HEK293 (cell line): ENCODE results near the gene NAGLU.

Experiments used
- ATF2 ChIP-seq: fragments of 450-650 bp; formaldehyde crosslinking; IDR thresholded peaks from 2 replicates; pipeline ENCODE4 v1.5.1; 2016; ENCODE audit warnings: missing biosample characterization, missing genetic modification characterization, low read depth
- KLF17 ChIP-seq: fragments of 450-650 bp; formaldehyde crosslinking; IDR thresholded peaks from 2 replicates; pipeline ENCODE4 v1.5.1; 2016; ENCODE audit warnings: missing biosample characterization, missing genetic modification characterization
- SP2 ChIP-seq: fragments of 450-650 bp; formaldehyde crosslinking; IDR thresholded peaks from 2 replicates; pipeline ENCODE4 v1.5.1; 2016; ENCODE audit warnings: missing biosample characterization, missing genetic modification characterization
- YY1 ChIP-seq: fragments of 450-650 bp; formaldehyde crosslinking; IDR thresholded peaks from 2 replicates; pipeline ENCODE4 v1.5.1; 2018; ENCODE audit warnings: missing biosample characterization, missing genetic modification characterization
- ZNF121 ChIP-seq: fragments of 450-650 bp; formaldehyde crosslinking; IDR thresholded peaks from 2 replicates; pipeline ENCODE4 v1.5.1; 2016; ENCODE audit warnings: missing biosample characterization, missing genetic modification characterization
- ZNF138 ChIP-seq: fragments of 450-650 bp; formaldehyde crosslinking; IDR thresholded peaks from 2 replicates; pipeline ENCODE4 v1.5.1; 2016; ENCODE audit warnings: missing biosample characterization, missing genetic modification characterization, borderline replicate concordance
- ZNF174 ChIP-seq: fragments of 450-650 bp; formaldehyde crosslinking; IDR thresholded peaks from 2 replicates; pipeline ENCODE4 v1.5.0; 2017; ENCODE audit warnings: missing biosample characterization, mild to moderate bottlenecking, missing genetic modification characterization
- ZNF202 ChIP-seq: fragments of 450-650 bp; formaldehyde crosslinking; IDR thresholded peaks from 2 replicates; pipeline ENCODE4 v1.5.1; 2016; ENCODE audit warnings: missing biosample characterization, missing genetic modification characterization, borderline replicate concordance
- ZNF24 ChIP-seq: fragments of 450-650 bp; formaldehyde crosslinking; IDR thresholded peaks from 2 replicates; pipeline ENCODE4 v1.5.1; 2016; ENCODE audit warnings: missing biosample characterization, missing genetic modification characterization
- ZNF747 ChIP-seq: fragments of 450-650 bp; formaldehyde crosslinking; IDR thresholded peaks from 2 replicates; pipeline ENCODE4 v1.5.1; 2016; ENCODE audit warnings: missing biosample characterization, missing genetic modification characterization
- ZSCAN30 ChIP-seq: fragments of 450-650 bp; IDR thresholded peaks from 2 replicates; pipeline ENCODE4 v1.5.1; 2018; ENCODE audit warnings: missing biosample characterization, mild to moderate bottlenecking, missing genetic modification characterization, moderate library complexity
- TF ChIP-seq, protein P1 (sequence below): fragments of 450-650 bp; formaldehyde crosslinking; IDR thresholded peaks from 2 replicates; pipeline ENCODE4 v1.5.1; 2016; ENCODE audit warnings: missing biosample characterization, missing genetic modification characterization
- TF ChIP-seq, protein P2 (sequence below): fragments of 450-650 bp; formaldehyde crosslinking; IDR thresholded peaks from 2 replicates; pipeline ENCODE4 v1.5.1; 2016; ENCODE audit warnings: missing biosample characterization, missing genetic modification characterization

DNA sequence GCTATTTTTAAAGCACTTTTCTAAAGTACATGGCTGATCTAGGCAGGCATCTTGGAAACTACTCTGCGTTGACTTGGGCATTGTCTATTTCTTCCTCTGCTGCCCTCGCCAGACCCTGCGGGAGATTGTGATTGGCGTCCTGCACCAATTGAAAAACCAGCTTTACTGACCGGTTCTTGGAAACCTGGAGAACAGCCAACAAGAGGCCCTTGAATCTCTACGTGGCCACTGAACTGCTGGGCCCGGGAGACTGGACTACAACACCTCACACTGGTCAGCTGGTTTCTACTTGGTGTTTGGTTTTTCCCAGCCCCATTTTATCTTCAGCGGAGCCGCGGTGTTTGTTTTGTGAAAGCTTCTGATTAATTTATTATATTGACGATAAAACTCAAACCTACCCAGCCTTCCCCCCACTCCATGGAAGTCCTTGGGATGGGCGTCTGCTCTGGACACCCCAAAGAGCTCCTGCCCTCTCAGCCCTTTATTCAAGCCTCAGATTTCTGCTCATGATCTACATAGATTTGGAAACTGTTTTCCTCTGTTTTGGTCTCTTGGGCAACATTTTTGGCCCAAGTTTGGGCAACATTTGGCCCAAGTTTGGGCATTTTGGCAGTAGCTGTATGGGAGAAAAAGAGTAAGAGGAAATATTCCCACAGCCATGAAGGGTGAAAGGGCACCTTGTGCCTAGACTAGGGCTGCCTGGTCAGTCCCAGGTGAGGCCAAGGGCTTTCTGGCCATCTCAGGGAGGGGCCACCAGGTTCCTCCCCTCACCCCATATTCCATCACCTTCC, 35.6 kb downstream of the NAGLU start:
- no peak for TF ChIP-seq ZNF24 (tag by site-specific recombination)
- no peak for TF ChIP-seq KLF17
- TF ChIP-seq ZSCAN30 (tag by site-specific recombination): no peak
- TF ChIP-seq, protein P1, sequence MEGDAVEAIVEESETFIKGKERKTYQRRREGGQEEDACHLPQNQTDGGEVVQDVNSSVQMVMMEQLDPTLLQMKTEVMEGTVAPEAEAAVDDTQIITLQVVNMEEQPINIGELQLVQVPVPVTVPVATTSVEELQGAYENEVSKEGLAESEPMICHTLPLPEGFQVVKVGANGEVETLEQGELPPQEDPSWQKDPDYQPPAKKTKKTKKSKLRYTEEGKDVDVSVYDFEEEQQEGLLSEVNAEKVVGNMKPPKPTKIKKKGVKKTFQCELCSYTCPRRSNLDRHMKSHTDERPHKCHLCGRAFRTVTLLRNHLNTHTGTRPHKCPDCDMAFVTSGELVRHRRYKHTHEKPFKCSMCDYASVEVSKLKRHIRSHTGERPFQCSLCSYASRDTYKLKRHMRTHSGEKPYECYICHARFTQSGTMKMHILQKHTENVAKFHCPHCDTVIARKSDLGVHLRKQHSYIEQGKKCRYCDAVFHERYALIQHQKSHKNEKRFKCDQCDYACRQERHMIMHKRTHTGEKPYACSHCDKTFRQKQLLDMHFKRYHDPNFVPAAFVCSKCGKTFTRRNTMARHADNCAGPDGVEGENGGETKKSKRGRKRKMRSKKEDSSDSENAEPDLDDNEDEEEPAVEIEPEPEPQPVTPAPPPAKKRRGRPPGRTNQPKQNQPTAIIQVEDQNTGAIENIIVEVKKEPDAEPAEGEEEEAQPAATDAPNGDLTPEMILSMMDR (tag by site-specific recombination): no peak
- TF ChIP-seq ZNF747 (tag by site-specific recombination): no peak
- TF ChIP-seq, protein P2, sequence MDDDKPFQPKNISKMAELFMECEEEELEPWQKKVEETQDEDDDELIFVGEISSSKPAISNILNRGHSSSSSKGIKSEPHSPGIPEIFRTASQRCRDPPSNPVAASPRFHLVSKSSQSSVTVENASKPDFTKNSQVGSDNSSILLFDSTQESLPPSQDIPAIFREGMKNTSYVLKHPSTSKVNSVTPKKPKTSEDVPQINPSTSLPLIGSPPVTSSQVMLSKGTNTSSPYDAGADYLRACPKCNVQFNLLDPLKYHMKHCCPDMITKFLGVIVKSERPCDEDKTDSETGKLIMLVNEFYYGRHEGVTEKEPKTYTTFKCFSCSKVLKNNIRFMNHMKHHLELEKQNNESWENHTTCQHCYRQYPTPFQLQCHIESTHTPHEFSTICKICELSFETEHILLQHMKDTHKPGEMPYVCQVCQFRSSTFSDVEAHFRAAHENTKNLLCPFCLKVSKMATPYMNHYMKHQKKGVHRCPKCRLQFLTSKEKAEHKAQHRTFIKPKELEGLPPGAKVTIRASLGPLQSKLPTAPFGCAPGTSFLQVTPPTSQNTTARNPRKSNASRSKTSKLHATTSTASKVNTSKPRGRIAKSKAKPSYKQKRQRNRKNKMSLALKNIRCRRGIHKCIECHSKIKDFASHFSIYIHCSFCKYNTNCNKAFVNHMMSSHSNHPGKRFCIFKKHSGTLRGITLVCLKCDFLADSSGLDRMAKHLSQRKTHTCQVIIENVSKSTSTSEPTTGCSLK (tag by site-specific recombination): no peak
- no peak for TF ChIP-seq ZNF202
- TF ChIP-seq ZNF121 (tag by site-specific recombination): no peak
- TF ChIP-seq ZNF174 (tag by site-specific recombination): no peak
- no peak for TF ChIP-seq SP2 (tag by site-specific recombination)
- TF ChIP-seq YY1 (tag by site-specific recombination): no peak
- TF ChIP-seq ZNF138 (tag by site-specific recombination): no peak
- TF ChIP-seq ATF2 (tag by site-specific recombination): no peak
